GM21737 (cell line): ENCODE data around the gene ZC3H18.

Experiments used
- ATAC-seq: cut with Tn5 transposase; IDR thresholded peaks from one replicate; pipeline ENCODE4 v1.9.1; 2021; ENCODE audit warnings: mild to moderate bottlenecking, moderate library complexity; ENCODE audit not compliant: unreplicated experiment

ZC3H18 gene

DNA sequence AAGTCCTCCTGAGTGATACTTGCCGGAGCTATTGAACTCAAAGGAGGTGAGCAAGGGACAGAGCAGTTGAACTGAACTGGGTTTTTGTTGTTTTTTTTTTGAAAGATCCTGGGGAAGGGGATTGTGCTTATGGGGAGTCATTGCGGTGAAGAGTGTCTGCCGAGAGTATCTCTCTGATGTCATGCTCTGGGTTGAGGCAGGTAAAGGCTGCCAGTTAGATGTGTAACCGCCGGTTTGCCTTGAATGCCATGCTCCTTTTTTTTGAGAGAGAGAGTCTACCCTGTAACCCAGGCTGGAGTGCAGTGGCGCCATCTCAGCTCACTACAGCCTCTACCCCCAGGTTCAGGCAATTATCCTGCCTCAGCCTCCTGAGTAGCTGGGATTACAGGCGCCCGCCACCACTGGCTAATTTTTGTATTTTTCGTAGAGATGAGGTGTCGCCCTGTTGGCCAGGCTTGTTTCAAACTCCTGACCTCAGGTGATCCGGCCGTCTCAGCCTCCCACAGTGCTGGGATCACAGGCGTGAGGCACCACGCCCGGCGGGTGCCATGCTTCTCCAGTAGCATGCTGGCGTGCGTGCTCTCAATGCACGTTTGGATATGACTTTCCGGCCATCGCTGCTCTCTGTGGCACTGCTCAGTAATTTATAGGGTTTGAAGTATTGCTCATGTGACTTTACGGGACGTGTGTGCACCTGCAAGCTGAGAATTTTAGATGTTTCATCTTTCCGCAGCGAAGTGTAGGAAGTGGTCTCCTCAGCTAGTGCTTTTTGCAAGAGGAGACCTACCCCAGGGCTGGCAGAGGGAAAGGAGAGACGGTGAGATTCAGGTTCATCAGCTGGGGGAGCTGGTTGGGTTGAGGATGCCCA, 8.5 kb downstream of the ZC3H18 start:
- ATAC-seq: no peak

GRCh38 chr16:88580371-88580770, 10.2 kb downstream of the ZC3H18 start:
- ATAC-seq: no peak

GRCh38 chr16:88581033-88581432, 10.8 kb downstream of the ZC3H18 start:
- no peak for ATAC-seq

- ATAC-seq: no peak
These were observed 12.8 kb downstream of the ZC3H18 start for GRCh38 chr16:88582912-88583575.

- ATAC-seq: no peak
These were observed 14.5 kb downstream of the ZC3H18 start for GRCh38 chr16:88584676-88585075.

DNA sequence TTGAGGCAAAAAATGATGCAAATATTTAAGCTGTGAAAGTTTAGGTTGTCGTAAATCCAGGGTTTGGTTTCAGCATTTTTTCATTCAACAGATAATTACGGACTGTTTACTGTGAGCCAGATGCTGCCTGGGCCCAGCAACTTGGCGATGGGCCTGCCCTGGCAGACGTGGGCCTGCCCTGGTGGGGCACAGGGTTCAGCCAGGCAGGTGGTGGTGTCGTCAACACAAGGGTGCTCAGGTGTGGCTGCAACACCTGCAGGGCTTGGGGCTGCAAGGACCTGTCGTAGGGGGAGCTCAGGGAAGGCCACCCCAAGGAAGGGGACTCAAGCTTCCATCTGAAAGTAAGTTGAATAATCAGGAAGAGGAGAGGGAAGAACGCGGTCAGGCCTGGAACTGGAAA, 15.1 kb downstream of the ZC3H18 start:
- ATAC-seq: no peak

GRCh38 chr16:88585927-88586581, 15.9 kb downstream of the ZC3H18 start:
- ATAC-seq: no peak

- ATAC-seq: no peak
These were observed 17.9 kb downstream of the ZC3H18 start for GRCh38 chr16:88588148-88588547.

GRCh38 chr16:88588754-88589153, 18.6 kb downstream of the ZC3H18 start:
- ATAC-seq: no peak

DNA sequence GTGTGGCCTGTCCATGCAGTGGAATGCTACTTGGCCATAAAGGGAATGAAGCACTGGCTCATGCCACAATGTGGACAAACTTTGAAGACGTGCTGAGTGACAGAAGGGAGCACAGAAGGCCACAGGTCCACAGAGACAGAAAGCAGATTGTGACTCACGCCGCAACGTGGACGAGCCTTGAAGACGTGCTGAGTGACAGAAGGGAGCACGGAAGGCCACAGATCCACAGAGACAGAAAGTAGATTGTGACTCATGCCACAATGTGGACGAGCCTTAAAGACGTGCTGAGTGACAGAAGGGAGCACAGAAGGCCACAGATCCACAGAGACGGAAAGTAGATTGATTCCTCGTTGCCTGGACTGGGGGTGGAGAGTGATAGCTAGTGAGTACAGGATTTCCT, 19.2 kb downstream of the ZC3H18 start:
- no peak for ATAC-seq

DNA sequence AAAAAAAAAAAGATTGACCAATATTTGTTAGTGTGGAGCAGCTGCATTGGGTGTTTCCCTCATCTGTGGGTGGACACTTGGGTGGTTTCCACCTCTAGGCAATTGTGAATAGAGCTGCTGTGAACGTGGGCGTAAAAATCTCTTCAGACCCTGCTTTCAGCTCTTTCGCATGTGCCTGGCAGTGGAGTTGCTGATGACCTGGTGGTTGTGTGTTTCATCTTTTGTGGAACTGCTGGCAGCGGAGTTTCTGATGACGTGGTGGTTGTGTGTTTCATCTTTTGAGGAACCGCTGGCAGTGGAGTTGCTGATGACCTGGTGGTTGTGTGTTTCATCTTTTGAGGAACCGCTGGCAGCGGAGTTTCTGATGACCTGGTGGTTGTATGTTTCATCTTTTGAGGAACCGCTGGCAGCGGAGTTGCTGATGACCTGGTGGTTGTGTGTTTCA, 21.4 kb downstream of the ZC3H18 start:
- ATAC-seq: no peak

DNA sequence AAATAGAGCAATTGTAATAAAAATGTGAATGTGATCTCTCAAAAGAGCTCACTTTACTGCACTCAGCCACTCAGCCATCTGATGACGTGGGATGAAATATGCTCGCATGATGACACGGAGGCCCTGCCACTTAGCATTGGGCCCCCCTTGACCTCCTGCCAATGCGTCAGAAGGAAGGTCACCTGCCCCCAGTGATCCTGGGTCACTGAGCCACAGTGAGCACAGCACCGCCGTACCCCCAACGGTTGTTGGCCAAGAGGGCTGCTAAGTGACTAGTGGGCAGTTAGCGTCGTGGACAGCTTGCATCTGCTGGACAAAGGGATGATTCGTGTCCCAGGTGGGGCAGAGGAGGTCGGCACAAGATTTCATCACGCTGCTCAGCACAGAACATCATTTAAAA, 22.9 kb downstream of the ZC3H18 start:
- no peak for ATAC-seq

DNA sequence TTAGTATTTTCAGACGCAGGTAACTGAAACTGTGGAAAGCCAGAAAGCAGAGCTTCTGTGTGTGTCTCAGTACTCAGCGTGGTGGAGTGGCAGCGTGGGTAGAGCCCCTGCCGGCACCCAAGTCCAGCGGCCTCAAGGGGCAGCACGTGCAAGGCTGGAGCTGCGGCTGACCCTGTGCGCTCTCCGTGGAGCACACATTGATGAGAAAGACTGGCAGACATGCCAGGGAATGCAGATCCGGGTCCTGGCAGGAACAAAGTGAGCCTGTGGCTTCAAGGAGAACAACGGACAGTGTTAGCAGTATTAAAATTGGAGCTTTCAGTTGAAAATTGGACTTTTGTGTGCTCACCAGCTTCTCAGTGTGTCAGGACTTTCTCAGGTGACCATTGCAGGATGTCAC, 23.3 kb downstream of the ZC3H18 start:
- no peak for ATAC-seq

GRCh38 chr16:88593910-88594309, 23.7 kb downstream of the ZC3H18 start:
- no peak for ATAC-seq

GRCh38 chr16:88595101-88595500, 24.9 kb downstream of the ZC3H18 start:
- ATAC-seq: no peak

GRCh38 chr16:88595921-88596320, 25.7 kb downstream of the ZC3H18 start:
- ATAC-seq: no peak

DNA sequence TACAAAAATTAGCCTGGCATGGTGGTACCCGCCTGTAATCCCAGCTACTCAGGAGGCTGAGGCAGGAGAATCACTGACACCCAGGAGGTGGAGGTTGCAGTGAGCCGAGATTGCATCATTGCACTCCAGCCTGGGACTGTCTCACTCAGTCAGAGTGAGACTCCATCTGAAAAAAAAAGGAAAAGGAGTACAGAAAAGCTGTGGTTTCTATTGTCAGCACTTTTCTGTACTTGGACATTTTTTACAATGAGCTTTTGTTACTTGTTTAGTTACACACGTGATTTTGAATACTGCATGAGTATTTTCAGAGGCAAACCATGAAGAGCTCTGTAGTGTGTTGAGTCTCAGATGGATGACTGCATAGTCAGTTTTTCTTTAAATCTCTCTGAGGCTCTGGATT, 26.3 kb downstream of the ZC3H18 start:
- no peak for ATAC-seq

- no peak for ATAC-seq
These were observed 27.8 kb downstream of the ZC3H18 start for GRCh38 chr16:88597856-88598491.

GRCh38 chr16:88599092-88599733, 29.0 kb downstream of the ZC3H18 start:
- ATAC-seq: no peak

- no peak for ATAC-seq
These were observed 29.8 kb downstream of the ZC3H18 start for GRCh38 chr16:88599825-88600538.
